SU-DHL-6 (cell line): ENCODE data around the gene ARHGAP26.

Source experiments
- H2AFZ ChIP-seq: fragments of 200-600 bp; sonication (generic); 2 replicates; pipeline ENCODE4 v1.6.1; 2014; ENCODE audit warnings: low read depth, mild to moderate bottlenecking, moderate library complexity, mixed read lengths, antibody characterized with exemption, low read length; ENCODE audit not compliant: severe bottlenecking
- H3F3A ChIP-seq: fragments of 200-600 bp; shearing (Covaris generic); 2 replicates; pipeline ENCODE4 v1.6.0; 2016; ENCODE audit warnings: antibody characterized with exemption, mild to moderate bottlenecking; ENCODE audit not compliant: insufficient read depth
- H3K27ac ChIP-seq: fragments of 200-600 bp; sonication (generic); 2 replicates; pipeline ENCODE4 v1.5.1; 2016; ENCODE audit warnings: low read depth, mild to moderate bottlenecking, low read length, moderate library complexity, mixed read lengths
- H3K27me3 ChIP-seq: fragments of 200-600 bp; sonication (generic), shearing (Covaris generic); 2 replicates; pipeline ENCODE4 v1.6.0; 2014; ENCODE audit warnings: mild to moderate bottlenecking, low read length
- H3K36me3 ChIP-seq: fragments of 200-600 bp; sonication (generic); 2 replicates; pipeline ENCODE4 v1.6.1; 2014; ENCODE audit warnings: mild to moderate bottlenecking, low read length, mixed read lengths
- H3K4me2 ChIP-seq: fragments of 300-600, 200-600 bp; shearing (Covaris generic), sonication (generic); 2 replicates; pipeline ENCODE4 v1.6.0; 2014; ENCODE audit warnings: low read length, low read depth, mild to moderate bottlenecking; ENCODE audit not compliant: poor library complexity, severe bottlenecking
- H3K4me3 ChIP-seq: fragments of 200-600 bp; sonication (generic); 2 replicates; pipeline ENCODE4 v1.5.1; 2014; ENCODE audit warnings: antibody characterized with exemption, low read length, mild to moderate bottlenecking, mixed read lengths; ENCODE audit not compliant: insufficient read depth, poor library complexity, severe bottlenecking
- H3K79me2 ChIP-seq: fragments of 200-600 bp; sonication (generic); 2 replicates; pipeline ENCODE4 v1.6.1; 2014; ENCODE audit warnings: mild to moderate bottlenecking, low read length, moderate library complexity; ENCODE audit not compliant: insufficient read depth
- H3K9ac ChIP-seq: fragments of 200-600 bp; sonication (generic); 2 replicates; pipeline ENCODE4 v1.7.0; 2014; ENCODE audit warnings: mild to moderate bottlenecking, low read length
- H3K9me2 ChIP-seq: fragments of 200-600 bp; sonication (generic); replicated peaks from 2 replicates; pipeline ENCODE4 v1.6.1; 2014; ENCODE audit warnings: low read length; ENCODE audit not compliant: insufficient read depth
- H3K9me3 ChIP-seq: fragments of 200-600 bp; sonication (generic); 2 replicates; pipeline ENCODE4 v1.6.1; 2014; ENCODE audit warnings: low read length, mixed read lengths; ENCODE audit not compliant: insufficient read depth
- H4K20me1 ChIP-seq: fragments of 200-600 bp; sonication (generic); 2 replicates; pipeline ENCODE4 v1.6.1; 2014; ENCODE audit warnings: low read depth, mild to moderate bottlenecking, antibody characterized with exemption, low read length, moderate library complexity, mixed read lengths
- CTCF ChIP-seq: fragments of 200-600 bp; sonication (generic); IDR thresholded peaks from one replicate; pipeline ENCODE4 v1.5.1; 2017; ENCODE audit warnings: antibody characterized with exemption, mild to moderate bottlenecking, low read length, moderate library complexity; ENCODE audit not compliant: insufficient read depth, poor library complexity, severe bottlenecking
- EZH2phosphoT487 ChIP-seq: fragments of 200-600 bp; sonication (generic), shearing (Covaris generic); conservative IDR thresholded peaks from 2 replicates; pipeline ENCODE4 v1.6.1; 2018; ENCODE audit warnings: mild to moderate bottlenecking, antibody characterized with exemption, low read length, moderate library complexity, mixed read lengths

The ARHGAP26 gene

GRCh38 chr5:143056339-143056704 is 286.1 kb downstream of the ARHGAP26 start:
- Histone ChIP-seq H3F3A (no peaks in the 10 kb centered on the region), H3K4me3 (no peak overlapping the region), H3K4me2 (no peak overlapping the region), H3K9me3 (no peaks in the 10 kb centered on the region), H3K79me2 (no peaks in the 10 kb centered on the region), H4K20me1 (no peaks in the 10 kb centered on the region), H3K27me3 (no peaks in the 10 kb centered on the region), H3K36me3 (no peaks in the 10 kb centered on the region), H3K27ac (no peak overlapping the region), H3K9ac (no peak overlapping the region), H2AFZ (no peak overlapping the region), H3K9me2 (no peaks in the 10 kb centered on the region)
- TF ChIP-seq EZH2phosphoT487 (no peak), CTCF (no peak)

- no peaks in the 10 kb centered on the region for H3K36me3 ChIP-seq
- H4K20me1 ChIP-seq = no peaks in the 10 kb centered on the region
- no peak for TF ChIP-seq EZH2phosphoT487
- TF ChIP-seq CTCF = no peak
- no peak overlapping the region for H3K27ac ChIP-seq
- H2AFZ ChIP-seq = no peak overlapping the region
- H3K79me2 ChIP-seq = no peaks in the 10 kb centered on the region
- no peak overlapping the region for H3K4me2 ChIP-seq
- H3K9ac ChIP-seq = no peak overlapping the region
- H3K4me3 ChIP-seq = no peak overlapping the region
- no peaks in the 10 kb centered on the region for H3K9me2 ChIP-seq
- H3K27me3 ChIP-seq = no peaks in the 10 kb centered on the region
- no peaks in the 10 kb centered on the region for H3F3A ChIP-seq
- no peaks in the 10 kb centered on the region for H3K9me3 ChIP-seq
Measured at GRCh38 chr5:143056792-143057579, 286.8 kb downstream of the ARHGAP26 start.

- Histone ChIP-seq H2AFZ (no peak overlapping the region), H3K27me3 (no peaks in the 10 kb centered on the region), H3K9me2 (no peaks in the 10 kb centered on the region), H3K4me2 (no peak overlapping the region), H3K79me2 (no peaks in the 10 kb centered on the region), H3K9me3 (no peaks in the 10 kb centered on the region), H3K36me3 (no peaks in the 10 kb centered on the region), H3K4me3 (no peak overlapping the region), H4K20me1 (no peaks in the 10 kb centered on the region), H3F3A (no peaks in the 10 kb centered on the region), H3K9ac (no peak overlapping the region), H3K27ac (no peak overlapping the region)
- TF ChIP-seq EZH2phosphoT487 (no peak), CTCF (no peak)
Measured at GRCh38 chr5:143057580-143057999, 287.4 kb downstream of the ARHGAP26 start.
